Fibroblast of pulmonary artery (primary cell): ENCODE data around the gene BAIAP3.

Experiments used
- DNase-seq: peaks from one replicate; pipeline ENCODE4 v3.0.0-alpha.2; 2010; ENCODE audit warnings: low read depth
- H3K4me3 ChIP-seq: replicated peaks from 2 replicates; pipeline ENCODE4 v1.5.1; 2011; ENCODE audit warnings: low read depth, mild to moderate bottlenecking, control low read depth, low read length, moderate library complexity
- CTCF ChIP-seq: IDR thresholded peaks from 2 replicates; pipeline ENCODE4 v1.5.1; 2011; ENCODE audit warnings: mild to moderate bottlenecking, control low read depth, low read length, inconsistent platforms; ENCODE audit errors: missing control alignments

Gene BAIAP3

GRCh38 chr16:1356061-1356900 lies 22.8 kb downstream of the BAIAP3 start:
- no peak for TF ChIP-seq CTCF
- H3K4me3 ChIP-seq, result no peak overlapping the region
- no peak for DNase-seq

GRCh38 chr16:1357906-1358566 lies 24.6 kb downstream of the BAIAP3 start:
- H3K4me3 ChIP-seq, result no peak overlapping the region
- TF ChIP-seq CTCF, result no peak
- no peak for DNase-seq

- no peak overlapping the region for H3K4me3 ChIP-seq
- TF ChIP-seq CTCF, result no peak
- DNase-seq, result no peak
These were observed 28.4 kb downstream of the BAIAP3 start for GRCh38 chr16:1361685-1362360.

- H3K4me3 ChIP-seq, result no peak overlapping the region
- DNase-seq, result no peak
- no peak for TF ChIP-seq CTCF
These were observed 29.4 kb downstream of the BAIAP3 start for GRCh38 chr16:1362807-1363206.

GRCh38 chr16:1363501-1364041 lies 30.1 kb downstream of the BAIAP3 start:
- no peak overlapping the region for H3K4me3 ChIP-seq
- TF ChIP-seq CTCF, result peak; percentile 61
- DNase-seq, result peak; percentile 40

GRCh38 chr16:1364510-1364909 lies 31.1 kb downstream of the BAIAP3 start:
- no peak for DNase-seq
- no peak for TF ChIP-seq CTCF
- H3K4me3 ChIP-seq, result no peak overlapping the region
